ENCODE data around the gene LRRC4C. TPM values are rescaled to one million over a fixed set of nuclear protein-coding genes. Genes with fewer than 3 reads are reported as not detected.
A peak's percentile ranks its signal among the peaks of the same experiment; 100 is the strongest.

The LRRC4C gene
- 1 to 10 TPM in 1 of 2 donors, not detected in 1; 1.3 TPM for total RNA-seq

GRCh38 chr11:41459465-41460401 lies at the start of gene LRRC4C:
Gene LRRC4C, minus strand, starts transcription at chr11:41459652.
- WGBS, 2 donors = 8 to 13% methylated on average over 17 to 22 of the region's 22 CpGs
- Histone ChIP-seq H3K36me3 (replicated peaks in 1 of 2; ENCODE audit: insufficient read depth in 1 of 2, low read depth in 2 of 2) (no peaks in the 10 kb centered on the region), H3K27me3 (no peaks in the 10 kb centered on the region), H3K4me3 (no peak within 1 kb of the TSS), H3K9me3 (no peaks in the 10 kb centered on the region), H3K27ac (no peak within 1 kb of the TSS), H3K4me1 (peaks cover 6% of the 10 kb centered on the region)
- TF ChIP-seq POLR2A (IDR thresholded peaks at IDR 0.05) (no peak), CTCF (IDR thresholded peaks at IDR 0.05) (no peak)
- intact Hi-C loops (cut with DNase I) = loop anchor here (10.0 kb wide), 1 partner anchor 1065 kb away; no protein-coding TSS in a partner anchor
- ATAC-seq = no peak
- no peak for DNase-seq

DNA sequence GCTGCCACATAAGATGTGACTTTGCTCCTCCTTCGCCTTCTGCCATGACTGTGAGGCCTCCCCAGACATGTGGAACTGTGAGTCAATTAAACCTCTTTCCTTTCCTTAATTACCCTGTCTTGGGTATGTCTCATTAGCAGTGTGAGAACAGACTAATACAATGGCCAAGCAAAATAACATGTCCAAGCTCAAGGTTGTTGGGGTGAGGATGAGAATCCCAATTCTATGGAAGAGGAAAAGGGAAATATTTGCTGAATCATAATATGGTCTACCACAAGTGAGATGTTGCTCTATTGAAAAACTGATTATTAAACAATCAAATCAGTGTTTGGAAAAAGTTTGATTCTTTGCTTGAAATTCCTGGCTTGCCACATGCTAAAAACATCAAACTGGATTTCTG lies 48.7 kb upstream of the LRRC4C start:
- H3K36me3 ChIP-seq (replicated peaks in 1 of 2; ENCODE audit: insufficient read depth in 1 of 2, low read depth in 2 of 2) = no peaks in the 10 kb centered on the region
- H3K4me3 ChIP-seq = no peak overlapping the region
- no peaks in the 10 kb centered on the region for H3K27me3 ChIP-seq
- intact Hi-C loops (cut with DNase I) = no loop called here
- 53 to 70% methylated on average over 1 of the region's 1 CpG for WGBS, 2 donors
- no peak for DNase-seq
- H3K9me3 ChIP-seq = no peaks in the 10 kb centered on the region
- H3K27ac ChIP-seq = no peak overlapping the region
- H3K4me1 ChIP-seq = no peaks in the 10 kb centered on the region
- ATAC-seq = no peak
- TF ChIP-seq CTCF (IDR thresholded peaks at IDR 0.05) (no peak), POLR2A (IDR thresholded peaks at IDR 0.05) (no peak)

GRCh38 chr11:41499429-41499828 lies 40.0 kb upstream of the LRRC4C start:
- no peaks in the 10 kb centered on the region for H3K36me3 ChIP-seq (replicated peaks in 1 of 2; ENCODE audit: insufficient read depth in 1 of 2, low read depth in 2 of 2)
- 13 to 22% methylated on average over 3 of the region's 3 CpGs for WGBS, 2 donors
- H3K27me3 ChIP-seq = no peaks in the 10 kb centered on the region
- H3K27ac ChIP-seq = no peak overlapping the region
- ATAC-seq (no peak), DNase-seq (no peak)
- H3K4me1 ChIP-seq = no peaks in the 10 kb centered on the region
- intact Hi-C loops (cut with DNase I) = no loop called here
- TF ChIP-seq POLR2A (IDR thresholded peaks at IDR 0.05) (no peak), CTCF (IDR thresholded peaks at IDR 0.05) (no peak)
- no peaks in the 10 kb centered on the region for H3K9me3 ChIP-seq
- H3K4me3 ChIP-seq = no peak overlapping the region

DNA sequence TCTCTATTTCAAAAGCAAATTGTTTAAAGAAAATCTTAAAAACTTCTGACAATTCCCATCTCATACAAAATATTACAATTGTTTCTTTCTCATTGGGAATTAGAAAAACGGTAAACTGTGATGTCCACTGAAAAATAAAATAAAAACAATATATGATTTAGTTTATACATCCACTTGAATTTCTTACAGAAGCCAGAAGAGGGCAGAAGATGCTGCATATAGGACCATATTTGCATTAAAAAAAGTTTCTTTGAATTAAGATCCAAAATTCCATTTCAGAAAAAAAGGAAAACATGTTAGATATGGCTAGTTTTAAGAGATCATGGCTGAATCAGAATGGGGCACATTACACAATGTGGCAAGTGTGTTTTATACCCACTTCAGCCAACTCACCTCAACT lies 39.3 kb upstream of the LRRC4C start:
- no peak for ATAC-seq
- Histone ChIP-seq H3K4me1 (no peaks in the 10 kb centered on the region), H3K36me3 (replicated peaks in 1 of 2; ENCODE audit: insufficient read depth in 1 of 2, low read depth in 2 of 2) (no peaks in the 10 kb centered on the region), H3K4me3 (no peak overlapping the region), H3K9me3 (no peaks in the 10 kb centered on the region), H3K27me3 (no peaks in the 10 kb centered on the region), H3K27ac (no peak overlapping the region)
- 2% methylated on average over 1 of the region's 1 CpG for WGBS, 2 donors
- intact Hi-C loops (cut with DNase I) = no loop called here
- TF ChIP-seq POLR2A (IDR thresholded peaks at IDR 0.05) = no peak
- TF ChIP-seq CTCF (IDR thresholded peaks at IDR 0.05) = peak in 1 of 7 experiments; percentile 3
- no peak for DNase-seq
